Stomach (tissue), 9 donors: ENCODE data around the gene GH2. TPM values are rescaled to one million over a fixed set of nuclear protein-coding genes. Genes with fewer than 3 reads are reported as not detected.

Experiments
- DNase-seq, 2 donors: peaks; one replicate each; pipeline versions ENCODE4 v3.0.0 to v3.0.0-alpha.2; 2013 to 2019
- H3K27ac ChIP-seq, 5 donors: fragments of 200-600 bp in 4 of 5; sonication (generic) in 4 of 5; one replicate each; pipeline ENCODE4 v1.5.1; 2013 to 2019; ENCODE audit warnings: mild to moderate bottlenecking in 1 of 5, moderate library complexity in 1 of 5
- H3K27me3 ChIP-seq, 3 donors: fragments of 200-600 bp; sonication (generic); one replicate each; pipeline ENCODE4 v1.5.1; 2017 to 2019; ENCODE audit warnings: mixed run types in 1 of 3
- H3K36me3 ChIP-seq, 4 donors: fragments of 200-600 bp; sonication (generic); 1 replicate in 3 of 4; 2 replicates in 1 of 4; pipeline ENCODE4 v1.5.1; 2016 to 2019
- H3K4me1 ChIP-seq, 4 donors: fragments of 200-600 bp; sonication (generic); one replicate each; pipeline ENCODE4 v1.5.1; 2016 to 2019
- H3K4me3 ChIP-seq, 4 donors: fragments of 200-600 bp; sonication (generic) in 3 of 4; one replicate each; pipeline ENCODE4 v1.5.1; 2016 to 2019; ENCODE audit warnings: mild to moderate bottlenecking in 1 of 4
- H3K9me3 ChIP-seq, 4 donors: fragments of 200-600 bp; sonication (generic); one replicate each; pipeline ENCODE4 v1.5.1; 2016 to 2019
- EP300 ChIP-seq: sonication (generic); formaldehyde crosslinking; IDR thresholded peaks from one replicate; pipeline ENCODE4 v1.6.1; 2017; ENCODE audit warnings: antibody characterized with exemption
- POLR2A ChIP-seq, 4 donors: fragments of 450-650 bp; IDR thresholded peaks; one replicate each; pipeline ENCODE4 v1.6.1; 2016; ENCODE audit warnings: antibody characterized with exemption in 4 of 4, control low read depth in 2 of 4, mild to moderate bottlenecking in 1 of 4, moderate library complexity in 1 of 4
- POLR2AphosphoS5 ChIP-seq, 3 donors: sonication (generic); formaldehyde crosslinking; IDR thresholded peaks; one replicate each; pipeline ENCODE4 v1.6.1; 2016; ENCODE audit warnings: antibody characterized with exemption in 3 of 3
- WGBS, 5 donors: extraction: QIAGEN DNeasy Blood & Tissue Kit in 3 of 5; methylation state at CpG; one replicate each; pipeline versions ENCODE4 v1.1.5 to v1.1.7; 2013 to 2018; 5-methylcytosine and 5-hydroxymethylcytosine counted together
- intact Hi-C: fragments of 100-400 bp; cut with DNase I; formaldehyde crosslinking; loops from one replicate; pipeline ENCODE4 v1.15.1; 2023; ENCODE audit warnings: low total_unique reads
- polyA plus RNA-seq, 3 donors: library from polyadenylated mRNA; stranded (reverse); fragments of 200-250 nt; gene quantifications; one replicate each; pipeline ENCODE4 v1.2.3, GENCODE V29; 2013
- total RNA-seq, 5 donors: library from RNA; depleted of rRNA; stranded (reverse); fragments of >200 nt; gene quantifications; one replicate each; pipeline versions ENCODE4 v1.1.0 to v1.2.3, GENCODE V29; 2014 to 2016
- TF ChIP-seq, protein P1 (sequence below), 7 experiments: fragments of 450-650 bp in 4 of 7; fragments of 200-600 bp in 3 of 7; sonication (generic) in 3 of 7; IDR thresholded peaks; one replicate each; pipeline ENCODE4 v1.5.1; 2016 to 2019; ENCODE audit warnings: antibody characterized with exemption in 7 of 7, control low read depth in 2 of 7, mild to moderate bottlenecking in 1 of 7
- donor health status: healthy with polysubstance abuse.
- donor health status: Bipolar disorder and iron deficiency.
- donor health status: healthy.

Gene GH2
- total and polyA plus RNA-seq, 8 donors: not detected

DNA sequence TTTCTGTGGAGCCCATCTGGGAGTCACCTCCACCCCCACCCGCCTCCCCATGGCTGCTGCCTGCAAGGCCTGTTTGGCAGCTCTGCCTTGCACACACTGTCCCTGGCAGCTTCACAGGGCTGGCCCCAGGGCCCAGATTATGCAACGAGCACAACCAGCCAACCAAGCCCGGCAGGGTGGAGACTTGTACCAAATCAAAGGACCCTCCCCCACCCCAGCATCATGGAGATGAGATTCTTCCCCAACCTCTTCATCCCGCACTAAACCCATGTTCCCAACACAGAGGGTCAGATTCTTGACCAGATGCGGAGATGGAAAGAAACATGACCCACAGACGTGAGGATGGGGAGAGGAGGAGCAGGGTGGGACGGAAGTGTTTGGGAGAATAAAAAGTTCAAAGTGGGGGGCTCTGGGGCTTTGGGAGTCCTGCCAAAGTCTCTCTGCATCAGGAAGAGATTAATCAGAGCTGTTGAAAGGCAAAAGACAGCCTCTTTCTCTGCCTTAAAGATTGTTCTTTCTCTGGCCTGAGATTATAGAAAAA is 43.0 kb downstream of the GH2 start:
- Histone ChIP-seq H3K27me3 (no peaks in the 10 kb centered on the region), H3K4me1 (peaks cover 57 to 74% (median 67%) of the 10 kb centered on the region in 4 donors), H3K9me3 (no peaks in the 10 kb centered on the region), H3K36me3 (peaks cover 31 to 42% (median 40%) of the 10 kb centered on the region in 4 donors), H3K4me3 (peak overlapping the region; percentile 12 to 42 (median 18)), H3K27ac (peak overlapping the region; percentile 69 to 97 (median 95))
- TF ChIP-seq, protein P1, sequence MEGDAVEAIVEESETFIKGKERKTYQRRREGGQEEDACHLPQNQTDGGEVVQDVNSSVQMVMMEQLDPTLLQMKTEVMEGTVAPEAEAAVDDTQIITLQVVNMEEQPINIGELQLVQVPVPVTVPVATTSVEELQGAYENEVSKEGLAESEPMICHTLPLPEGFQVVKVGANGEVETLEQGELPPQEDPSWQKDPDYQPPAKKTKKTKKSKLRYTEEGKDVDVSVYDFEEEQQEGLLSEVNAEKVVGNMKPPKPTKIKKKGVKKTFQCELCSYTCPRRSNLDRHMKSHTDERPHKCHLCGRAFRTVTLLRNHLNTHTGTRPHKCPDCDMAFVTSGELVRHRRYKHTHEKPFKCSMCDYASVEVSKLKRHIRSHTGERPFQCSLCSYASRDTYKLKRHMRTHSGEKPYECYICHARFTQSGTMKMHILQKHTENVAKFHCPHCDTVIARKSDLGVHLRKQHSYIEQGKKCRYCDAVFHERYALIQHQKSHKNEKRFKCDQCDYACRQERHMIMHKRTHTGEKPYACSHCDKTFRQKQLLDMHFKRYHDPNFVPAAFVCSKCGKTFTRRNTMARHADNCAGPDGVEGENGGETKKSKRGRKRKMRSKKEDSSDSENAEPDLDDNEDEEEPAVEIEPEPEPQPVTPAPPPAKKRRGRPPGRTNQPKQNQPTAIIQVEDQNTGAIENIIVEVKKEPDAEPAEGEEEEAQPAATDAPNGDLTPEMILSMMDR (IDR thresholded peaks at IDR 0.05): no peak
- TF ChIP-seq POLR2AphosphoS5 (IDR thresholded peaks at IDR 0.05) (peak; percentile 79 to 81 (median 79)), EP300 (peak; percentile 81), POLR2A (IDR thresholded peaks at IDR 0.05) (no peak)
- 24 to 41% (median 30%) methylated on average over 7 of the region's 7 CpGs for WGBS, 5 donors
- intact Hi-C loops: no loop called here
- peak; percentile 78 to 94 for DNase-seq

DNA sequence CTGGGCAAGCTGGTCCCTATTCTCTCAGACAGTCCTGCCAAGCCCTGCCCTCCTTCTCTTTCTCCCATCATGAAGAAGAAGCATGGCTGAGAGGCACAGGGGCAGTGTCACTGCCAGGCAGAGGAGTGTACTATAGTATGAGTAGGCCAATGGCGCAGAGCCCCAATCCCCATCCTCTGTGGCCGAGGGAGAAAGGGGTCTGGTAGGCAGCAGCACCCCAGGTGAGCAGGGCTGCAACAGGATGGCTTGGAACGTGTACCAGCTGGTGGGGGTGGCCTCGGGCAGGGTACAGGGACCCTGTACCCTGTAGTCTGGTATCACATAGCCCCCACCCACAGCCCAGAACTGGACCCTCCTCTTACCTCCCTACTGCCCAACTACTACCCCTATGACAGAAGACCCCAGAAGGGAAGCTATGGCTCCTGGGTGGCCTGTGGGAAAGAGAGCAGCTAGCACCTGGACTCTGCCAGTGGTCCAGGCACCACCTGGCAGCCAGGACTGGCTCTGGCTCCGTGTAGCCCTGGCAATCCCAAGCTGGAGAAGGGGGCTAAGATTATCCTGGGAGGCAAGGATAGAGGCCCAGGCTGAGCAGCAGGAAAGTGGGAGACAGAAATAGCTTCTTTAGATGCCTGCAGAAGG is 43.7 kb downstream of the GH2 start:
- H3K4me1 ChIP-seq: peaks cover 54 to 69% (median 64%) of the 10 kb centered on the region in 4 donors
- H3K27ac ChIP-seq: peak overlapping the region; percentile 69 to 97 (median 95)
- peaks cover 38 to 49% (median 47%) of the 10 kb centered on the region in 4 donors for H3K36me3 ChIP-seq

DNA sequence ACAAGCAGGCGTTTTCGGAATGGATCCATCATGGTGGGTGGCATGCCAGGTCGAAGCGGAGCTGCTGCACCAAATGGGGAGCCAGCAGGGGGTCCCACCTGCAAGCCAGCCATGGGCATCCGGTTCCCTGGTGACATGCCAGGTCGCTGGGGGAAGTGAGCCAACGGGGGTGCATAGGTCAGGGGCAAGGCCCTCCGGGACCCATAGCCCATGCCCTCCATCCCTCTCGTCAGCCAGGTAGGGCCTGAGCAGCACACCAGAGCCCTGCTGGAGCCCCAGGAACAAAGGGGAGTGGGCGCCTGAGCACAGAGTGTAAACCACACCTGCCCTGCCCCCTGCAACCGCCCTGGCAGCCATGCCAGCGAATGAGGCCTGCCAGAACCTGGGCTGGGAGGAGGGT is 44.3 kb downstream of the GH2 start:
- DNase-seq: no peak
- TF ChIP-seq, protein P1 (IDR thresholded peaks at IDR 0.05): no peak
- TF ChIP-seq EP300: no peak
- no peak for TF ChIP-seq POLR2A (IDR thresholded peaks at IDR 0.05)
- no peak for TF ChIP-seq POLR2AphosphoS5 (IDR thresholded peaks at IDR 0.05)
- Histone ChIP-seq H3K9me3 (no peaks in the 10 kb centered on the region), H3K27ac (peak overlapping the region; percentile 69 to 97 (median 95)), H3K36me3 (peaks cover 44 to 55% (median 53%) of the 10 kb centered on the region in 4 donors), H3K27me3 (no peaks in the 10 kb centered on the region), H3K4me1 (peaks cover 54 to 69% (median 64%) of the 10 kb centered on the region in 4 donors), H3K4me3 (peak overlapping the region in 2 of 4 donors; percentile 2 to 42)
- WGBS, 5 donors: 75 to 86% (median 78%) methylated on average over 9 to 12 of the region's 12 CpGs
- intact Hi-C loops: no loop called here

More for the DNA sequence above, 43.7 kb downstream of the GH2 start:
- H3K27me3 ChIP-seq: no peaks in the 10 kb centered on the region
- H3K9me3 ChIP-seq: no peaks in the 10 kb centered on the region
- DNase-seq: no peak
- H3K4me3 ChIP-seq: peak overlapping the region; percentile 5 to 42 (median 16)
- intact Hi-C loops: no loop called here
- TF ChIP-seq POLR2A (IDR thresholded peaks at IDR 0.05) (no peak), POLR2AphosphoS5 (IDR thresholded peaks at IDR 0.05) (no peak), EP300 (no peak)
- TF ChIP-seq, protein P1 (IDR thresholded peaks at IDR 0.05): no peak
- 67 to 100% (median 72%) methylated on average over 1 to 5 of the region's 5 CpGs for WGBS, 5 donors

- Histone ChIP-seq H3K4me3 (no peak overlapping the region), H3K4me1 (peaks cover 54 to 69% (median 62%) of the 10 kb centered on the region in 4 donors), H3K27me3 (no peaks in the 10 kb centered on the region), H3K36me3 (peaks cover 50 to 61% (median 59%) of the 10 kb centered on the region in 4 donors), H3K9me3 (no peaks in the 10 kb centered on the region), H3K27ac (peak overlapping the region in 3 of 5 donors; percentile 95 to 97 (median 96))
- DNase-seq: no peak
- 90 to 98% (median 93%) methylated on average over 7 of the region's 7 CpGs for WGBS, 5 donors
- intact Hi-C loops: no loop called here
- TF ChIP-seq, protein P1 (IDR thresholded peaks at IDR 0.05): no peak
These were observed 44.9 kb downstream of the GH2 start for GRCh38 chr17:63836811-63837210.
